HCT116 (cell line): Measurements from ENCODE around the gene PLEKHG5. TPM values are rescaled to one million over a fixed set of nuclear protein-coding genes. Genes with fewer than 3 reads are reported as not detected.

Source experiments
- ATAC-seq: fragments of 200-7000 bp; cut with Tn5 transposase; 2 replicates; pipeline ENCODE4 v1.9.1; 2020; ENCODE audit warnings: mild to moderate bottlenecking, moderate library complexity
- BruUV-seq: library from RNA; stranded (reverse); fragments of 400-500 nt; replicated peaks from 2 replicates; lab custom pipeline; 2021; lab: Mats Ljungman, UMichigan
- CTCF ChIA-PET: fragments of 300-600 bp; sonication (Branson Sonifier 250); formaldehyde crosslinking; loops from one replicate; lab custom pipeline; 2021; ENCODE audit warnings: antibody characterized with exemption; lab: Charles Lee
- POLR2A ChIA-PET: fragments of 300-600, 350-600 bp; sonication (Branson Sonifier 250); formaldehyde crosslinking; loops from one replicate; lab custom pipeline; 2021; ENCODE audit warnings: antibody characterized with exemption; lab: Charles Lee
- RAD21 ChIA-PET, 2 experiments: fragments of 300-600 bp; sonication (Branson Sonifier 250); formaldehyde crosslinking; loops; one replicate each; lab custom pipeline; 2023; ENCODE audit warnings: low total read pairs in 2 of 2; ENCODE audit not compliant: uncharacterized antibody in 2 of 2, unreplicated experiment in 2 of 2, low non-redundant PET in 1 of 2; lab: Charles Lee
- DNase-seq: peaks from one replicate; pipeline ENCODE4 v3.0.0-alpha.2; 2010; ENCODE audit warnings: low read depth, low spot score
- H2AFZ ChIP-seq: fragments of 200-600 bp; shearing (Covaris generic), sonication (generic); 2 replicates; pipeline ENCODE4 v1.6.1; 2017; ENCODE audit warnings: low read depth, mixed run types, mixed read lengths, antibody characterized with exemption, low read length; ENCODE audit not compliant: poor library complexity, severe bottlenecking
- H3K27ac ChIP-seq: 2 replicates; pipeline ENCODE4 v1.5.1; 2012; ENCODE audit warnings: low read depth, low read length
- H3K27me3 ChIP-seq: fragments of 200-600 bp; sonication (generic); 2 replicates; pipeline ENCODE4 v1.6.1; 2016; ENCODE audit warnings: mixed run types, low read length, mixed read lengths; ENCODE audit not compliant: insufficient read depth
- H3K36me3 ChIP-seq, 2 experiments: fragments of 200-500 bp in 1 of 2; fragments of 200-600 bp in 1 of 2; sonication (Bioruptor generic) in 1 of 2; sonication (generic) in 1 of 2; 2 replicates each; pipeline versions ENCODE4 v1.5.1 to v1.6.1; 2014 to 2016; ENCODE audit warnings: low read length in 2 of 2, inconsistent platforms in 1 of 2, mixed read lengths in 1 of 2, mixed run types in 1 of 2; ENCODE audit not compliant: insufficient read depth in 2 of 2, control insufficient read depth in 1 of 2
- H3K4me1 ChIP-seq, 2 experiments: fragments of 200-600 bp in 1 of 2; sonication (generic) in 1 of 2; 2 replicates each; pipeline versions ENCODE4 v1.5.1 to v1.6.1; 2012 to 2017; ENCODE audit warnings: low read length in 2 of 2, inconsistent platforms in 1 of 2, mild to moderate bottlenecking in 1 of 2, mixed read lengths in 1 of 2, mixed run types in 1 of 2, moderate library complexity in 1 of 2; ENCODE audit not compliant: insufficient read depth in 2 of 2, control insufficient read depth in 1 of 2
- H3K4me2 ChIP-seq: fragments of 200-600 bp; sonication (generic); 2 replicates; pipeline ENCODE4 v1.6.1; 2017; ENCODE audit warnings: mixed run types, low read length, mixed read lengths
- H3K4me3 ChIP-seq, 2 experiments: fragments of 200-600 bp in 1 of 2; sonication (generic) in 1 of 2; replicated peaks in 1 of 2; 2 replicates each; pipeline ENCODE4 v1.5.1; 2011 to 2016; ENCODE audit warnings: low read length in 2 of 2, control low read depth in 1 of 2, low read depth in 1 of 2, mild to moderate bottlenecking in 1 of 2, mixed read lengths in 1 of 2, mixed run types in 1 of 2
- H3K79me2 ChIP-seq: fragments of 200-600 bp; sonication (generic); 2 replicates; pipeline ENCODE4 v1.6.1; 2017; ENCODE audit warnings: mild to moderate bottlenecking, mixed run types, low read length, moderate library complexity, mixed read lengths; ENCODE audit not compliant: insufficient read depth
- H3K9ac ChIP-seq: fragments of 200-600 bp; sonication (generic); 2 replicates; pipeline ENCODE4 v1.6.1; 2016; ENCODE audit warnings: low read length, mixed read lengths
- H3K9me2 ChIP-seq: fragments of 200-600 bp; sonication (generic), shearing (Covaris generic); 2 replicates; pipeline ENCODE4 v1.6.1; 2017; ENCODE audit warnings: mixed run types, mild to moderate bottlenecking, moderate library complexity; ENCODE audit not compliant: insufficient read depth
- H3K9me3 ChIP-seq, 2 experiments: fragments of 200-500 bp in 1 of 2; fragments of 200-600 bp in 1 of 2; sonication (Bioruptor generic) in 1 of 2; sonication (generic) in 1 of 2; 2 replicates each; pipeline ENCODE4 v1.6.1; 2014 to 2017; ENCODE audit warnings: low read length in 2 of 2, mixed read lengths in 2 of 2, inconsistent platforms in 1 of 2, low read depth in 1 of 2, mild to moderate bottlenecking in 1 of 2, mixed run types in 1 of 2, moderate library complexity in 1 of 2; ENCODE audit not compliant: control insufficient read depth in 1 of 2, insufficient read depth in 1 of 2
- H4K20me1 ChIP-seq: fragments of 200-600 bp; sonication (generic), shearing (Covaris generic); 2 replicates; pipeline ENCODE4 v1.6.1; 2017; ENCODE audit warnings: mixed run types, mild to moderate bottlenecking, moderate library complexity; ENCODE audit not compliant: insufficient read depth
- ATF3 ChIP-seq: IDR thresholded peaks from 2 replicates; pipeline ENCODE4 v1.6.1; 2012
- CBX3 ChIP-seq: IDR thresholded peaks from 2 replicates; pipeline ENCODE4 v1.6.1; 2012; ENCODE audit warnings: low read depth
- CEBPB ChIP-seq: IDR thresholded peaks from 2 replicates; pipeline ENCODE4 v1.6.1; 2012; ENCODE audit warnings: low read depth
- CTCF ChIP-seq, 3 experiments: fragments of 200-600 bp in 1 of 3; sonication (generic) in 1 of 3; IDR thresholded peaks in 2 of 3; conservative IDR thresholded peaks in 1 of 3; 2 replicates each; pipeline ENCODE4 v1.5.1; 2012 to 2017; ENCODE audit warnings: low read depth in 2 of 3, low read length in 2 of 3, antibody characterized with exemption in 1 of 3, borderline replicate concordance in 1 of 3, control low read depth in 1 of 3, mild to moderate bottlenecking in 1 of 3, mixed read lengths in 1 of 3, mixed run types in 1 of 3, moderate library complexity in 1 of 3; ENCODE audit not compliant: insufficient read depth in 1 of 3
- EGR1 ChIP-seq: IDR thresholded peaks from 2 replicates; pipeline ENCODE4 v1.6.1; 2012; ENCODE audit warnings: low read depth
- EZH2 ChIP-seq: fragments of 200-600 bp; sonication (generic); IDR thresholded peaks from 2 replicates; pipeline ENCODE4 v1.6.1; 2017; ENCODE audit warnings: antibody characterized with exemption, mixed run types
- EZH2phosphoT487 ChIP-seq: fragments of 200-600 bp; IDR thresholded peaks from 2 replicates; pipeline ENCODE4 v1.6.1; 2018; ENCODE audit warnings: antibody characterized with exemption, borderline replicate concordance
- JUND ChIP-seq: IDR thresholded peaks from 2 replicates; pipeline ENCODE4 v1.6.1; 2012
- POLR2A ChIP-seq: IDR thresholded peaks from 2 replicates; pipeline ENCODE4 v1.7.0; 2011; ENCODE audit warnings: borderline replicate concordance; ENCODE audit not compliant: insufficient read depth, insufficient read length; ENCODE audit errors: extremely low read depth
- POLR2AphosphoS5 ChIP-seq: IDR thresholded peaks from 2 replicates; pipeline ENCODE4 v1.6.1; 2011; ENCODE audit warnings: mild to moderate bottlenecking, low read depth, low read length, moderate library complexity
- RAD21 ChIP-seq: IDR thresholded peaks from 2 replicates; pipeline ENCODE4 v1.6.1; 2012; ENCODE audit warnings: low read depth, mild to moderate bottlenecking
- SIN3A ChIP-seq: IDR thresholded peaks from 2 replicates; pipeline ENCODE4 v1.6.1; 2012; ENCODE audit warnings: low read depth
- SP1 ChIP-seq: IDR thresholded peaks from 2 replicates; pipeline ENCODE4 v1.6.1; 2012; ENCODE audit warnings: low read depth
- TCF7L2 ChIP-seq: IDR thresholded peaks from 2 replicates; pipeline ENCODE4 v1.7.0; 2011; ENCODE audit warnings: borderline replicate concordance, inconsistent platforms; ENCODE audit not compliant: insufficient read depth, insufficient read length; ENCODE audit errors: extremely low read depth
- YY1 ChIP-seq: IDR thresholded peaks from 2 replicates; pipeline ENCODE4 v1.6.1; 2011; ENCODE audit warnings: low read length, low read depth, moderate library complexity, mild to moderate bottlenecking; ENCODE audit not compliant: insufficient replicate concordance; ENCODE audit errors: extremely low read depth
- ZFX ChIP-seq: fragments of 450-650 bp; IDR thresholded peaks from 2 replicates; pipeline ENCODE4 v1.6.1; 2017
- intact Hi-C: fragments of 100-400 bp; cut with micrococcal nuclease; formaldehyde crosslinking; loops from 2 replicates; pipeline ENCODE4 v1.10.0; 2022
- total RNA-seq: library from RNA; stranded (reverse); gene quantifications from one replicate; pipeline ENCODE4 v1.2.1, GENCODE V29; 2021; ENCODE audit not compliant: unreplicated experiment
- TF ChIP-seq, protein P1 (sequence below): IDR thresholded peaks from 2 replicates; pipeline ENCODE4 v1.6.1; 2011; ENCODE audit warnings: mild to moderate bottlenecking, low read length, moderate library complexity; ENCODE audit not compliant: insufficient replicate concordance; ENCODE audit errors: extremely low read depth
- TF ChIP-seq, protein P2 (sequence below): IDR thresholded peaks from 2 replicates; pipeline ENCODE4 v1.6.1; 2012
- TF ChIP-seq, protein P3 (sequence below): IDR thresholded peaks from 2 replicates; pipeline ENCODE4 v1.6.1; 2012; ENCODE audit warnings: low read depth

PLEKHG5 gene
- total RNA-seq, 1 experiment from 2014 or later = 33.0 TPM

DNA sequence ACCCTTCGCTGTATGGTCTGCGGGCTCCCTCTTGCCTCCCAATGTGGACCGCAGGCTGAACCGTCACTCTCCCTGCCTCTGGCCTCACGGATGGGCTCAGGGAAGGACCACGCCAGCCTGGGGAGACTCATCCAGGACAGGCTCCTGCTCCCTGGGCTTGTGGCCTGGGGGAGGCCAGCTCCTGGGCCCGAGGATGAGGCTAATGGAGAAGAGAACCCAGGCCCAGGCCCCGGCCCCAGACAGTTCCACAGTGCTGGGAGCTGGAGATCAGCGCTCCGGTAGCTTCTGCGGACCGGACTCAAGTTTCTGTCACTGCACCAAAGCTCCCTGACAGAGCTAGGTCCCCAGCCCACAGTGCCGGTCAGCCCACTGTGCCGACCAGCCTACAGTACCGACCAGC is 13.4 kb upstream of the PLEKHG5 start:
- BruUV-seq = no TSS peak
- ATAC-seq = no peak

More for the DNA sequence above, 13.4 kb upstream of the PLEKHG5 start:
- Histone ChIP-seq H3K9me2 (no peaks in the 10 kb centered on the region), H2AFZ (no peak overlapping the region), H3K9me3 (no peaks in the 10 kb centered on the region)
- intact Hi-C loops = no loop called here
- DNase-seq = no peak
- TF ChIP-seq SIN3A (no peak), YY1 (no peak), POLR2A (no peak), CTCF (IDR thresholded peaks at IDR 0.05 in 2 of 3, conservative IDR thresholded peaks at IDR 0.05 in 1 of 3; ENCODE audit: borderline replicate concordance in 1 of 3, insufficient read depth in 1 of 3, low read depth in 2 of 3, low read length in 2 of 3) (no peak), SP1 (no peak), ZFX (no peak), EZH2phosphoT487 (no peak), JUND (no peak), RAD21 (no peak), CBX3 (no peak), ATF3 (no peak), POLR2AphosphoS5 (no peak), EGR1 (no peak), CEBPB (no peak), TCF7L2 (no peak), EZH2 (no peak)
- TF ChIP-seq, protein P1, sequence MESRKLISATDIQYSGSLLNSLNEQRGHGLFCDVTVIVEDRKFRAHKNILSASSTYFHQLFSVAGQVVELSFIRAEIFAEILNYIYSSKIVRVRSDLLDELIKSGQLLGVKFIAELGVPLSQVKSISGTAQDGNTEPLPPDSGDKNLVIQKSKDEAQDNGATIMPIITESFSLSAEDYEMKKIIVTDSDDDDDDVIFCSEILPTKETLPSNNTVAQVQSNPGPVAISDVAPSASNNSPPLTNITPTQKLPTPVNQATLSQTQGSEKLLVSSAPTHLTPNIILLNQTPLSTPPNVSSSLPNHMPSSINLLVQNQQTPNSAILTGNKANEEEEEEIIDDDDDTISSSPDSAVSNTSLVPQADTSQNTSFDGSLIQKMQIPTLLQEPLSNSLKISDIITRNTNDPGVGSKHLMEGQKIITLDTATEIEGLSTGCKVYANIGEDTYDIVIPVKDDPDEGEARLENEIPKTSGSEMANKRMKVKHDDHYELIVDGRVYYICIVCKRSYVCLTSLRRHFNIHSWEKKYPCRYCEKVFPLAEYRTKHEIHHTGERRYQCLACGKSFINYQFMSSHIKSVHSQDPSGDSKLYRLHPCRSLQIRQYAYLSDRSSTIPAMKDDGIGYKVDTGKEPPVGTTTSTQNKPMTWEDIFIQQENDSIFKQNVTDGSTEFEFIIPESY = no peak
- TF ChIP-seq, protein P2, sequence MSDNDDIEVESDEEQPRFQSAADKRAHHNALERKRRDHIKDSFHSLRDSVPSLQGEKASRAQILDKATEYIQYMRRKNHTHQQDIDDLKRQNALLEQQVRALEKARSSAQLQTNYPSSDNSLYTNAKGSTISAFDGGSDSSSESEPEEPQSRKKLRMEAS = no peak
- TF ChIP-seq, protein P3, sequence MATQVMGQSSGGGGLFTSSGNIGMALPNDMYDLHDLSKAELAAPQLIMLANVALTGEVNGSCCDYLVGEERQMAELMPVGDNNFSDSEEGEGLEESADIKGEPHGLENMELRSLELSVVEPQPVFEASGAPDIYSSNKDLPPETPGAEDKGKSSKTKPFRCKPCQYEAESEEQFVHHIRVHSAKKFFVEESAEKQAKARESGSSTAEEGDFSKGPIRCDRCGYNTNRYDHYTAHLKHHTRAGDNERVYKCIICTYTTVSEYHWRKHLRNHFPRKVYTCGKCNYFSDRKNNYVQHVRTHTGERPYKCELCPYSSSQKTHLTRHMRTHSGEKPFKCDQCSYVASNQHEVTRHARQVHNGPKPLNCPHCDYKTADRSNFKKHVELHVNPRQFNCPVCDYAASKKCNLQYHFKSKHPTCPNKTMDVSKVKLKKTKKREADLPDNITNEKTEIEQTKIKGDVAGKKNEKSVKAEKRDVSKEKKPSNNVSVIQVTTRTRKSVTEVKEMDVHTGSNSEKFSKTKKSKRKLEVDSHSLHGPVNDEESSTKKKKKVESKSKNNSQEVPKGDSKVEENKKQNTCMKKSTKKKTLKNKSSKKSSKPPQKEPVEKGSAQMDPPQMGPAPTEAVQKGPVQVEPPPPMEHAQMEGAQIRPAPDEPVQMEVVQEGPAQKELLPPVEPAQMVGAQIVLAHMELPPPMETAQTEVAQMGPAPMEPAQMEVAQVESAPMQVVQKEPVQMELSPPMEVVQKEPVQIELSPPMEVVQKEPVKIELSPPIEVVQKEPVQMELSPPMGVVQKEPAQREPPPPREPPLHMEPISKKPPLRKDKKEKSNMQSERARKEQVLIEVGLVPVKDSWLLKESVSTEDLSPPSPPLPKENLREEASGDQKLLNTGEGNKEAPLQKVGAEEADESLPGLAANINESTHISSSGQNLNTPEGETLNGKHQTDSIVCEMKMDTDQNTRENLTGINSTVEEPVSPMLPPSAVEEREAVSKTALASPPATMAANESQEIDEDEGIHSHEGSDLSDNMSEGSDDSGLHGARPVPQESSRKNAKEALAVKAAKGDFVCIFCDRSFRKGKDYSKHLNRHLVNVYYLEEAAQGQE = no peak
- TF ChIP-seq, all 23 proteins: peak for 0
- H3K27me3 ChIP-seq = no peaks in the 10 kb centered on the region
- CTCF ChIA-PET = no interaction called here
- no peak overlapping the region for H3K4me3 ChIP-seq
- H4K20me1 ChIP-seq = no peaks in the 10 kb centered on the region
- no peak overlapping the region for H3K9ac ChIP-seq
- no peaks in the 10 kb centered on the region for H3K36me3 ChIP-seq
- RAD21 ChIA-PET = no interaction called here
- H3K79me2 ChIP-seq = no peaks in the 10 kb centered on the region
- H3K4me2 ChIP-seq = no peak overlapping the region
- no peak overlapping the region for H3K27ac ChIP-seq
- POLR2A ChIA-PET = no interaction called here
- H3K4me1 ChIP-seq = no peaks in the 10 kb centered on the region; a peak in 1 of 4 replicates
